Hematopoietic multipotent progenitor cell treated with erythropoietin and hydrocortisone succinate and interleukin-3 and kit ligand, for 15 days (in vitro differentiated cells): ENCODE measurements around the gene FUT7.
A peak's percentile ranks its signal among the peaks of the same experiment; 100 is the strongest.

Source experiments
- DNase-seq: peaks from one replicate; pipeline ENCODE4 v3.0.0-alpha.2; 2015; ENCODE audit warnings: low spot score

FUT7 gene

GRCh38 chr9:137001857-137002645, 29.8 kb downstream of the FUT7 start:
- no peak for DNase-seq

- no peak for DNase-seq
Measured at GRCh38 chr9:137000177-137000930, 31.5 kb downstream of the FUT7 start.

- DNase-seq, result no peak
Measured at GRCh38 chr9:136997830-136998234, 34.1 kb downstream of the FUT7 start.

GRCh38 chr9:136997371-136997770, 34.5 kb downstream of the FUT7 start:
- DNase-seq, result no peak

- DNase-seq, result no peak
Measured at GRCh38 chr9:136996361-136997292, 35.3 kb downstream of the FUT7 start, which contains the start of gene CLIC3. Gene CLIC3, minus strand, starts transcription at chr9:136996568. Its CDS starts 25 bp downstream, at chr9:136996543.

GRCh38 chr9:136995772-136996311, 36.0 kb downstream of the FUT7 start:
- DNase-seq, result no peak

- DNase-seq, result no peak
Measured at GRCh38 chr9:136995362-136995761, 36.5 kb downstream of the FUT7 start.

- no peak for DNase-seq
Measured at GRCh38 chr9:136994888-136995230, 37.0 kb downstream of the FUT7 start.

GRCh38 chr9:136994180-136994887, 37.6 kb downstream of the FUT7 start:
- DNase-seq, result no peak

- DNase-seq, result no peak
Measured at GRCh38 chr9:136992819-136993369, 39.0 kb downstream of the FUT7 start.

GRCh38 chr9:136991993-136992818, 39.7 kb downstream of the FUT7 start, which contains the start of gene PAXX:
Gene PAXX, plus strand, starts transcription at chr9:136992422. Its CDS starts 22 bp downstream, at chr9:136992444.
- peak; percentile 88 for DNase-seq

- DNase-seq, result no peak
Measured at GRCh38 chr9:136990242-136990911, 41.5 kb downstream of the FUT7 start.

- DNase-seq, result no peak
Measured at GRCh38 chr9:136988872-136989271, 43.0 kb downstream of the FUT7 start.

- no peak for DNase-seq
Measured at GRCh38 chr9:136985853-136986252, 46.0 kb downstream of the FUT7 start.

GRCh38 chr9:136985027-136985602, 46.8 kb downstream of the FUT7 start:
- DNase-seq, result no peak

GRCh38 chr9:136984464-136985026, 47.3 kb downstream of the FUT7 start:
- DNase-seq, result no peak

GRCh38 chr9:136983656-136984314, 48.1 kb downstream of the FUT7 start:
- DNase-seq, result no peak

- no peak for DNase-seq
Measured at GRCh38 chr9:136983167-136983566, 48.7 kb downstream of the FUT7 start.
